ENCODE results near the gene WDFY2. TPM values are rescaled to one million over a fixed set of nuclear protein-coding genes. Genes with fewer than 3 reads are reported as not detected.

The WDFY2 gene
- total and polyA plus RNA-seq, 2 of the 13 experiments (the other 11 are each of a cell fraction or from before 2014, with no cell fraction given): 22.6 to 27.0 TPM

- peak; percentile 54 for TF ChIP-seq ARID5B (CRISPR knock-in tag; IDR thresholded peaks at IDR 0.05)
- peak; percentile 76 for TF ChIP-seq HNRNPLL (IDR thresholded peaks at IDR 0.05; ENCODE audit: low read depth, low read length, poor library complexity, severe bottlenecking)
- no peak for TF ChIP-seq CERS6 (CRISPR knock-in tag; IDR thresholded peaks at IDR 0.05)
- no peak for TF ChIP-seq PAX8 (CRISPR knock-in tag; IDR thresholded peaks at IDR 0.05; ENCODE audit: borderline replicate concordance)
- TF ChIP-seq JUND (CRISPR knock-in tag; IDR thresholded peaks at IDR 0.05): 0 out of 2 replicates have a peak, but pooled peaks have one; percentile 41
- TF ChIP-seq IRF9 (CRISPR knock-in tag; IDR thresholded peaks at IDR 0.05; ENCODE audit: borderline replicate concordance): peak; percentile 68
- TF ChIP-seq RBFOX2 (IDR thresholded peaks at IDR 0.05; ENCODE audit: low read depth, low read length): peak; percentile 96
- peak; percentile 24; the same call in 1 of the 2 replicates for TF ChIP-seq PAF1 (CRISPR knock-in tag; IDR thresholded peaks at IDR 0.05)
- TF ChIP-seq RAD21 (CRISPR knock-in tag; IDR thresholded peaks at IDR 0.05): peak; percentile 9
- TF ChIP-seq CREB1 (IDR thresholded peaks at IDR 0.05): peak; percentile 73; the same call in 1 of the 2 replicates
- TF ChIP-seq CREB1 (CRISPR knock-in tag; IDR thresholded peaks at IDR 0.05): no peak
- TF ChIP-seq ZNF263 (CRISPR knock-in tag; IDR thresholded peaks at IDR 0.05): 0 out of 2 replicates have a peak, but pooled peaks have one; percentile 16
- no peak for TF ChIP-seq FOXP4 (CRISPR knock-in tag; IDR thresholded peaks at IDR 0.05)
- TF ChIP-seq ZNF703 (CRISPR knock-in tag; IDR thresholded peaks at IDR 0.05; ENCODE audit: borderline replicate concordance): peak; percentile 76; the same call in 1 of the 2 replicates
- TF ChIP-seq ATF5 (CRISPR knock-in tag; IDR thresholded peaks at IDR 0.05; ENCODE audit: low read depth): no peak
- no peak; the same call in 1 of the 2 replicates for TF ChIP-seq ZNF776 (CRISPR knock-in tag; IDR thresholded peaks at IDR 0.05)
- TF ChIP-seq POLR2AphosphoS5 (IDR thresholded peaks at IDR 0.05; ENCODE audit: low read depth, low read length): peak; percentile 12; the same call in 1 of the 2 replicates
- TF ChIP-seq HNF4G (IDR thresholded peaks at IDR 0.05; ENCODE audit: borderline replicate concordance, low read depth, low read length): no peak
- no peak for TF ChIP-seq HNF4G (CRISPR knock-in tag; IDR thresholded peaks at IDR 0.05; ENCODE audit: borderline replicate concordance, low read depth)
- TF ChIP-seq ZNF143 (CRISPR knock-in tag; IDR thresholded peaks at IDR 0.05): no peak; the same call in 1 of the 2 replicates
- no peak for TF ChIP-seq ZNF251 (CRISPR knock-in tag; IDR thresholded peaks at IDR 0.05)
Observed at GRCh38 chr13:51803422-51804294, 219.4 kb downstream of the WDFY2 start, which contains the start of gene DHRS12 (continued).

Data from HepG2 (cell line).